ENCODE data around the gene NPTX1.

- TF ChIP-seq ZNF24 (IDR thresholded peaks at IDR 0.05) (no peak), ZNF512 (tag; IDR thresholded peaks at IDR 0.05) (no peak), ZNF445 (CRISPR knock-in tag; IDR thresholded peaks at IDR 0.05; ENCODE audit: low read depth) (no peak), ERF (CRISPR knock-in tag; IDR thresholded peaks at IDR 0.05) (no peak), ELK1 (CRISPR knock-in tag; IDR thresholded peaks at IDR 0.05) (no peak), SMAD3 (CRISPR knock-in tag; conservative IDR thresholded peaks at IDR 0.05) (no peak), ZNF561 (CRISPR knock-in tag; conservative IDR thresholded peaks at IDR 0.05) (no peak), PATZ1 (CRISPR knock-in tag; IDR thresholded peaks at IDR 0.05; ENCODE audit: borderline replicate concordance) (no peak), ARID4B (CRISPR knock-in tag; IDR thresholded peaks at IDR 0.05) (no peak), MAFK (IDR thresholded peaks at IDR 0.05; ENCODE audit: low read length) (no peak), CTCF (IDR thresholded peaks at IDR 0.05 in 2 of 3, conservative IDR thresholded peaks at IDR 0.05 in 1 of 3; ENCODE audit: insufficient read depth in 2 of 3, low read depth in 1 of 3, low read length in 3 of 3) (no peak), ATF3 (IDR thresholded peaks at IDR 0.05) (no peak), ATF3 (CRISPR knock-in tag; conservative IDR thresholded peaks at IDR 0.05) (no peak), RAD21 (CRISPR knock-in tag; conservative IDR thresholded peaks at IDR 0.05 in 1 of 2, IDR thresholded peaks at IDR 0.05 in 1 of 2) (no peak)
These were observed 48.0 kb downstream of the NPTX1 start for GRCh38 chr17:80428363-80428762.
